HepG2 (cell line): ENCODE data around the gene FSTL1. TPM values are rescaled to one million over a fixed set of nuclear protein-coding genes. Genes with fewer than 3 reads are reported as not detected.

Source experiments
- HOXA5 ChIP-seq: sonication (generic); formaldehyde crosslinking; IDR thresholded peaks from 2 replicates; pipeline ENCODE4 v1.4.0; 2020; ENCODE audit warnings: missing genetic modification reagents
- NKX3-1 ChIP-seq: sonication (generic); formaldehyde crosslinking; IDR thresholded peaks from 2 replicates; pipeline ENCODE4 v1.5.0; 2020; ENCODE audit warnings: missing genetic modification reagents
- RORA ChIP-seq: sonication (generic); formaldehyde crosslinking; IDR thresholded peaks from 2 replicates; pipeline ENCODE4 v1.5.0; 2020; ENCODE audit warnings: mild to moderate bottlenecking, missing genetic modification reagents, moderate library complexity
- ZNF136 ChIP-seq: sonication (generic); formaldehyde crosslinking; IDR thresholded peaks from 2 replicates; pipeline ENCODE4 v1.8.1; 2022; ENCODE audit warnings: low read depth, mild to moderate bottlenecking, moderate library complexity, missing genetic modification reagents
- ZNF737 ChIP-seq: sonication (generic); formaldehyde crosslinking; IDR thresholded peaks from 2 replicates; pipeline ENCODE4 v1.5.0; 2020; ENCODE audit warnings: missing genetic modification reagents, mild to moderate bottlenecking, borderline replicate concordance
- ZSCAN25 ChIP-seq: sonication (generic); formaldehyde crosslinking; IDR thresholded peaks from 2 replicates; pipeline ENCODE4 v1.8.0; 2022; ENCODE audit warnings: mild to moderate bottlenecking, missing genetic modification reagents
- polyA plus RNA-seq, 8 experiments: library from polyadenylated mRNA; depleted of rRNA in 3 of 8; stranded (reverse) in 7 of 8; unstranded in 1 of 8; fragments of >200 nt; fragmentation: Illumina TruSeq in 4 of 8; extraction: Trizol in 4 of 8; gene quantifications; 2 replicates each; pipeline versions ENCODE4 v1.2.1 to v1.2.3, GENCODE V29; 2011 to 2016; ENCODE audit warnings: low read depth in 4 of 8, missing spikeins in 1 of 8, mixed read lengths in 1 of 8; ENCODE audit not compliant: insufficient read depth in 1 of 8
- total RNA-seq, 5 experiments: library from RNA; depleted of rRNA; stranded (reverse); fragments of >200 nt; fragmentation: Illumina TruSeq; extraction: Trizol; gene quantifications; 2 replicates each; pipeline ENCODE4 v1.2.3, GENCODE V29; 2016; ENCODE audit warnings: low read depth in 1 of 5
- TF ChIP-seq, protein P1 (sequence below): sonication (generic); formaldehyde crosslinking; IDR thresholded peaks from 2 replicates; pipeline ENCODE4 v1.4.0; 2020; ENCODE audit warnings: mild to moderate bottlenecking, missing genetic modification reagents
- TF ChIP-seq, protein P2 (sequence below): sonication (generic); formaldehyde crosslinking; IDR thresholded peaks from 2 replicates; pipeline ENCODE4 v1.4.0; 2020; ENCODE audit warnings: mild to moderate bottlenecking, missing genetic modification reagents
- TF ChIP-seq, protein P3 (sequence below): sonication (generic); formaldehyde crosslinking; conservative IDR thresholded peaks from 2 replicates; pipeline ENCODE4 v1.4.0; 2020; ENCODE audit warnings: missing genetic modification reagents

FSTL1 gene
- total and polyA plus RNA-seq, 2 of the 13 experiments (the other 11 are each of a cell fraction or from before 2014, with no cell fraction given): 0.07 to 0.29 TPM

DNA sequence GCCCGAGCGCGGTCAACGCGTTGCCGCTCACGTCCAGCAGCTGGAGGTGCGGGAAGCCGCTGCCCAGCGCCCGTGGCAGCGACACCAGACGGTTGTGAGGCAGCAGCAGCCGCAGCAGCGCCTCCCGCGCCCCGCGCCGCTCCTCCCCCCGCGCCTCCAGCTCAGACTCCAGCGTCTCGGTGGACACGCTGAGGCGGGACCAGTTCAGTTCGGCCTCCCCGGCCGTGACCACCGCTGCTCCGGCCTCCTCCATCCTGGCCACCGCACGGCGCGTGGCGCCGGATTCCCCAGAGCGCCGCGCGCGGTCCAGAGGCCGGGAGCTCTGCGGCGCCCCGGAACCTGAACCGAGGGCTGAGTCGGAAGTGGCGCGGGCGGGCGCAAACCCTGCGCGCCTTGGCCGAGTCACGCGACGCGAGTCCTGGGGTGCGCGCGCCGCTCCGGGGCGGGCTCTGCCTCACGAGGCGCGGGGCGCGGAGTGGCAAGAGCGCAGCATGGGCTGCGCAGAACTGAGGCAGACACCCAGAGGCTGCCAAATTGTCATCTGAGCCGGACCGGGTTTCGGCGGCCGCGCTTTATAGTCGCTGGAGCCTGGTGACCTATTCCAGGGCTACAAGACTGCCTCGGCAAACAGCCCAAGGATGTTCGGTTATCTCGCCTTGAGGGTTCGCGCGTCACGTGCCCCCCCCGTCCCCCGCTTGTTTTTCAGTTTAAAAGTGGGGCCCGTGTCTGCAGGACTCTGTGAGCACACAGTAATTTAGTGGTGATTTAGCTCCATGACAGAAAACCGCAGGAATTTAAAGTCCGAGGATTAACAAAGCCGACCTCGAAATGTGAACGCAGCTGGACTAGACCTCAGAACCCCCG lies 101.6 kb downstream of the FSTL1 start, which contains the start of gene LRRC58 (continued):
- TF ChIP-seq, protein P1, sequence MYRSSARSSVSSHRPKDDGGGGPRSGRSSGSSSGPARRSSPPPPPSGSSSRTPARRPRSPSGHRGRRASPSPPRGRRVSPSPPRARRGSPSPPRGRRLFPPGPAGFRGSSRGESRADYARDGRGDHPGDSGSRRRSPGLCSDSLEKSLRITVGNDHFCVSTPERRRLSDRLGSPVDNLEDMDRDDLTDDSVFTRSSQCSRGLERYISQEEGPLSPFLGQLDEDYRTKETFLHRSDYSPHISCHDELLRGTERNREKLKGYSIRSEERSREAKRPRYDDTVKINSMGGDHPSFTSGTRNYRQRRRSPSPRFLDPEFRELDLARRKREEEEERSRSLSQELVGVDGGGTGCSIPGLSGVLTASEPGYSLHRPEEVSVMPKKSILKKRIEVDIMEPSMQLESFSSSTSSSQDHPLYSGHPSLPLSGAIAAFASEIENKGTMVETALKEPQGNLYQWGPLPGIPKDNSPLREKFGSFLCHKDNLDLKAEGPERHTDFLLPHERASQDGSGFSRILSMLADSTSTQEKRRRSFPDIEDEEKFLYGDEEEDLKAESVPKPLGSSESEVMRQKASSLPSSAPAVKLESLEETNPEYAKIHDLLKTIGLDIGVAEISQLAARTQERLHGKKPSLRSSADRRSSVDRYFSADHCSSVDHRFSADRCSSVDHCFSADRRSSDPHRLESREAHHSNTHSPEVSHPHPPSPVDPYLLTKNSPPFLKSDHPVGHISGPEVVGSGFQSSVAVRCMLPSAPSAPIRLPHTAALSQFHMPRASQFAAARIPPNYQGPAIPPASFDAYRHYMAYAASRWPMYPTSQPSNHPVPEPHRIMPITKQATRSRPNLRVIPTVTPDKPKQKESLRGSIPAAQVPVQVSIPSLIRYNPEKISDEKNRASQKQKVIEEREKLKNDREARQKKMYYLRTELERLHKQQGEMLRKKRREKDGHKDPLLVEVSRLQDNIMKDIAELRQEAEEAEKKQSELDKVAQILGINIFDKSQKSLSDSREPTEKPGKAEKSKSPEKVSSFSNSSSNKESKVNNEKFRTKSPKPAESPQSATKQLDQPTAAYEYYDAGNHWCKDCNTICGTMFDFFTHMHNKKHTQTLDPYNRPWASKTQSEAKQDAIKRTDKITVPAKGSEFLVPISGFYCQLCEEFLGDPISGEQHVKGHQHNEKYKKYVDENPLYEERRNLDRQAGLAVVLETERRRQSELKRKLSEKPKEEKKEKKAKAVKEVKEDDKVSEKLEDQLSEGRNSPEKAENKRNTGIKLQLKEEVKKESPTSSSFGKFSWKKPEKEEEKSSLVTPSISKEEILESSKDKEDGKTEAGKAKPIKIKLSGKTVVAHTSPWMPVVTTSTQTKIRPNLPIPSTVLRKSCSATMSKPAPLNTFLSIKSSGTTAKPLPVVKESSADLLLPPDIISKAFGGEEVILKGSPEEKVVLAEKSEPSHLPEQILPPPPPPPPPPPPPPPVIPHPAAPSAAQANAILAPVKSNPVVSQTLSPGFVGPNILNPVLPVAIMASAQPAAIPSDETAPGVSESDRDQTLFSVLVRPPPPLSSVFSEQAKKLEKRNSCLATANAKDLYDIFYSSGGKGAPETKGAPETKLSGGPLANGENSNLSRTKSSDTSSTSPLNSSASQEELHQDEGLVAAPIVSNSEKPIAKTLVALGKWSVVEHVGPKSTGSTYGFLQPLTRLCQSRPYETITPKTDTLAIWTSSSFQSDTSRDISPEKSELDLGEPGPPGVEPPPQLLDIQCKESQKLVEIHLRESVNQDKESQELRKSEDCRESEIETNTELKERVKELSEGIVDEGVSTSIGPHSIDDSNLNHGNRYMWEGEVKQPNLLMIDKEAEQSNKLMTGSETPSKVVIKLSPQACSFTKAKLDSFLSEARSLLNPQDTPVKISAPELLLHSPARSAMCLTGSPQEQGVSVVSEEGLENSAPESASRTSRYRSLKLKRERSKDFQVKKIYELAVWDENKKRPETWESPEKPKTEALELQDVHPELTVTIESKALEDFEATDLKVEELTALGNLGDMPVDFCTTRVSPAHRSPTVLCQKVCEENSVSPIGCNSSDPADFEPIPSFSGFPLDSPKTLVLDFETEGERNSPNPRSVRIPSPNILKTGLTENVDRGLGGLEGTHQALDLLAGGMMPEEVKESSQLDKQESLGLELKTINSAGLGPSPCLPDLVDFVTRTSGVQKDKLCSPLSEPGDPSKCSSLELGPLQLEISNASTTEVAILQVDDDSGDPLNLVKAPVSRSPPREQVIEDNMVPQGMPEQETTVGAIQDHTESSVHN (CRISPR knock-in tag): no peak
- no peak; the same call in 1 of the 2 replicates for TF ChIP-seq ZNF136 (CRISPR knock-in tag)
- TF ChIP-seq ZSCAN25: peak; percentile 49; the same call in 1 of the 2 replicates
- TF ChIP-seq ZNF737 (CRISPR knock-in tag): no peak
- TF ChIP-seq HOXA5 (CRISPR knock-in tag): peak; percentile 74
- TF ChIP-seq, protein P2, sequence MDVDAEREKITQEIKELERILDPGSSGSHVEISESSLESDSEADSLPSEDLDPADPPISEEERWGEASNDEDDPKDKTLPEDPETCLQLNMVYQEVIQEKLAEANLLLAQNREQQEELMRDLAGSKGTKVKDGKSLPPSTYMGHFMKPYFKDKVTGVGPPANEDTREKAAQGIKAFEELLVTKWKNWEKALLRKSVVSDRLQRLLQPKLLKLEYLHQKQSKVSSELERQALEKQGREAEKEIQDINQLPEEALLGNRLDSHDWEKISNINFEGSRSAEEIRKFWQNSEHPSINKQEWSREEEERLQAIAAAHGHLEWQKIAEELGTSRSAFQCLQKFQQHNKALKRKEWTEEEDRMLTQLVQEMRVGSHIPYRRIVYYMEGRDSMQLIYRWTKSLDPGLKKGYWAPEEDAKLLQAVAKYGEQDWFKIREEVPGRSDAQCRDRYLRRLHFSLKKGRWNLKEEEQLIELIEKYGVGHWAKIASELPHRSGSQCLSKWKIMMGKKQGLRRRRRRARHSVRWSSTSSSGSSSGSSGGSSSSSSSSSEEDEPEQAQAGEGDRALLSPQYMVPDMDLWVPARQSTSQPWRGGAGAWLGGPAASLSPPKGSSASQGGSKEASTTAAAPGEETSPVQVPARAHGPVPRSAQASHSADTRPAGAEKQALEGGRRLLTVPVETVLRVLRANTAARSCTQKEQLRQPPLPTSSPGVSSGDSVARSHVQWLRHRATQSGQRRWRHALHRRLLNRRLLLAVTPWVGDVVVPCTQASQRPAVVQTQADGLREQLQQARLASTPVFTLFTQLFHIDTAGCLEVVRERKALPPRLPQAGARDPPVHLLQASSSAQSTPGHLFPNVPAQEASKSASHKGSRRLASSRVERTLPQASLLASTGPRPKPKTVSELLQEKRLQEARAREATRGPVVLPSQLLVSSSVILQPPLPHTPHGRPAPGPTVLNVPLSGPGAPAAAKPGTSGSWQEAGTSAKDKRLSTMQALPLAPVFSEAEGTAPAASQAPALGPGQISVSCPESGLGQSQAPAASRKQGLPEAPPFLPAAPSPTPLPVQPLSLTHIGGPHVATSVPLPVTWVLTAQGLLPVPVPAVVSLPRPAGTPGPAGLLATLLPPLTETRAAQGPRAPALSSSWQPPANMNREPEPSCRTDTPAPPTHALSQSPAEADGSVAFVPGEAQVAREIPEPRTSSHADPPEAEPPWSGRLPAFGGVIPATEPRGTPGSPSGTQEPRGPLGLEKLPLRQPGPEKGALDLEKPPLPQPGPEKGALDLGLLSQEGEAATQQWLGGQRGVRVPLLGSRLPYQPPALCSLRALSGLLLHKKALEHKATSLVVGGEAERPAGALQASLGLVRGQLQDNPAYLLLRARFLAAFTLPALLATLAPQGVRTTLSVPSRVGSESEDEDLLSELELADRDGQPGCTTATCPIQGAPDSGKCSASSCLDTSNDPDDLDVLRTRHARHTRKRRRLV (CRISPR knock-in tag): no peak
- peak; percentile 89; the same call in 1 of the 2 replicates for TF ChIP-seq NKX3-1 (CRISPR knock-in tag)
- TF ChIP-seq, protein P3, sequence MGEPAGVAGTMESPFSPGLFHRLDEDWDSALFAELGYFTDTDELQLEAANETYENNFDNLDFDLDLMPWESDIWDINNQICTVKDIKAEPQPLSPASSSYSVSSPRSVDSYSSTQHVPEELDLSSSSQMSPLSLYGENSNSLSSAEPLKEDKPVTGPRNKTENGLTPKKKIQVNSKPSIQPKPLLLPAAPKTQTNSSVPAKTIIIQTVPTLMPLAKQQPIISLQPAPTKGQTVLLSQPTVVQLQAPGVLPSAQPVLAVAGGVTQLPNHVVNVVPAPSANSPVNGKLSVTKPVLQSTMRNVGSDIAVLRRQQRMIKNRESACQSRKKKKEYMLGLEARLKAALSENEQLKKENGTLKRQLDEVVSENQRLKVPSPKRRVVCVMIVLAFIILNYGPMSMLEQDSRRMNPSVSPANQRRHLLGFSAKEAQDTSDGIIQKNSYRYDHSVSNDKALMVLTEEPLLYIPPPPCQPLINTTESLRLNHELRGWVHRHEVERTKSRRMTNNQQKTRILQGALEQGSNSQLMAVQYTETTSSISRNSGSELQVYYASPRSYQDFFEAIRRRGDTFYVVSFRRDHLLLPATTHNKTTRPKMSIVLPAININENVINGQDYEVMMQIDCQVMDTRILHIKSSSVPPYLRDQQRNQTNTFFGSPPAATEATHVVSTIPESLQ (CRISPR knock-in tag): no peak; the same call in 1 of the 2 replicates
- TF ChIP-seq RORA (CRISPR knock-in tag): no peak
